ENCODE measurements around the gene MRTFB. TPM values are rescaled to one million over a fixed set of nuclear protein-coding genes. Genes with fewer than 3 reads are reported as not detected.
A peak's percentile ranks its signal among the peaks of the same experiment; 100 is the strongest.

The MRTFB gene
- total and polyA plus RNA-seq, 3 donors from 2014 or later, result 41.4 to 140 (median 91.4) TPM

DNA sequence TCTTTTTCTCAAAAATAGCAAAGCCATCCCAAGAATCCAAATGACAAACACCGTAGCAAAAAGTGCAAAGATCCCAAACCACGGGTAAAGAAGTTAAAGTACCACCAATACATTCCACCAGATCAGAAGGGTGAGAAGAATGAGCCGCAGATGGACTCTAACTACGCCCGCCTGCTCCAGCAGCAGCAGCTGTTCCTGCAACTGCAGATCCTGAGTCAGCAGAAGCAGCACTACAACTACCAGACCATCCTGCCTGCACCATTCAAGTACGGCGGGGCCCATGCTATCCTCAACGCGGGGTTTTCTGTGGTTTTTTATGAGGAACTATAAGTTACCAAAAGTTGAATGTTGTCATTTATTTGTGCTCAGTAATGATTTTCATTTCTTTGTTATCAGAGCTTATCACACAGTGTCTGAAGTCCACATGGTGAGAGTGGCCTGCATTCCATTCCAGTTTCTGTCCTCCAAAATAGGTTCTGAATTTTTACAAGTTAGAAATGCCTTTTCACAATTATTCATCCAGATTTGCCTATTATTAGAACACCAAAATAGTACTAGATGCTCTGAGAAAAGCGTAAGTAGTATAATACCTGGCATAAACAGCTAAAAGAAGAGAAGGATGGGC is 169.2 kb downstream of the MRTFB start:
- no peak overlapping the region for H3K4me3 ChIP-seq
- H3K4me1 ChIP-seq, result peaks cover 11% of the 10 kb centered on the region
- DNase-seq, result peak; percentile 45
- H3K27me3 ChIP-seq, result no peaks in the 10 kb centered on the region
- WGBS, 2 donors, result 53 to 76% methylated on average over 10 of the region's 10 CpGs
- TF ChIP-seq, protein P1, sequence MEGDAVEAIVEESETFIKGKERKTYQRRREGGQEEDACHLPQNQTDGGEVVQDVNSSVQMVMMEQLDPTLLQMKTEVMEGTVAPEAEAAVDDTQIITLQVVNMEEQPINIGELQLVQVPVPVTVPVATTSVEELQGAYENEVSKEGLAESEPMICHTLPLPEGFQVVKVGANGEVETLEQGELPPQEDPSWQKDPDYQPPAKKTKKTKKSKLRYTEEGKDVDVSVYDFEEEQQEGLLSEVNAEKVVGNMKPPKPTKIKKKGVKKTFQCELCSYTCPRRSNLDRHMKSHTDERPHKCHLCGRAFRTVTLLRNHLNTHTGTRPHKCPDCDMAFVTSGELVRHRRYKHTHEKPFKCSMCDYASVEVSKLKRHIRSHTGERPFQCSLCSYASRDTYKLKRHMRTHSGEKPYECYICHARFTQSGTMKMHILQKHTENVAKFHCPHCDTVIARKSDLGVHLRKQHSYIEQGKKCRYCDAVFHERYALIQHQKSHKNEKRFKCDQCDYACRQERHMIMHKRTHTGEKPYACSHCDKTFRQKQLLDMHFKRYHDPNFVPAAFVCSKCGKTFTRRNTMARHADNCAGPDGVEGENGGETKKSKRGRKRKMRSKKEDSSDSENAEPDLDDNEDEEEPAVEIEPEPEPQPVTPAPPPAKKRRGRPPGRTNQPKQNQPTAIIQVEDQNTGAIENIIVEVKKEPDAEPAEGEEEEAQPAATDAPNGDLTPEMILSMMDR (IDR thresholded peaks at IDR 0.05), result no peak
- no peak for TF ChIP-seq POLR2A (IDR thresholded peaks at IDR 0.05)
- H3K9me3 ChIP-seq, result no peaks in the 10 kb centered on the region
- H3K27ac ChIP-seq, result peak overlapping the region in 1 of 2 donors; percentile 48
- no peaks in the 10 kb centered on the region for H3K36me3 ChIP-seq (ENCODE audit: low read depth, missing control alignments)
- intact Hi-C loops (cut with DNase I; ENCODE audit: low total_unique reads), result loop anchor here (10.0 kb wide), 1 partner anchor 316 kb away; the partner anchor contains the start of gene ERCC4

DNA sequence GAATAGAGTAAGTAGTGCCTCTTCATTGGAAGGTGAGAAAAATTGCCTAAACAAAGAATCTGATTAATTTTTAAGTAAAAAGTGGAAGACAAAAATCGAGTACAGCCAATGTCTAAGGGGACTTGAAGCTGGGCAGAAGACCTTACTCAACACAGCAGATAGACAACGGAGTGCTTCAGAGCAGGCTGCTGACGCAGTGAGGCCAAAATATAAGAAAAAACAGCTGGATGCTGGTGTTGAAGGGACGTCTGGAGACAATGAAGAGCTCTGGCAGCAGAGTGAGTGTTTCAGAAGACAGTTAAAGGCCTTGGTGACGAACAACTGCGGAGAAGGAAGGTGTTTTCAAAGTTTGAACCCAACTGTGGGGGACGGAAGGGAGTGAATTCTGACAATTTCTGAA is 169.8 kb downstream of the MRTFB start:
- no peak for DNase-seq
- intact Hi-C loops (cut with DNase I; ENCODE audit: low total_unique reads), result loop anchor here (10.0 kb wide), 1 partner anchor 316 kb away; the partner anchor contains the start of gene ERCC4
- Histone ChIP-seq H3K36me3 (ENCODE audit: low read depth, missing control alignments) (no peaks in the 10 kb centered on the region), H3K4me1 (peaks cover 11% of the 10 kb centered on the region), H3K27me3 (no peaks in the 10 kb centered on the region), H3K27ac (peak overlapping the region; percentile 48 to 53), H3K4me3 (no peak overlapping the region), H3K9me3 (no peaks in the 10 kb centered on the region)
- TF ChIP-seq, protein P1 (IDR thresholded peaks at IDR 0.05), result no peak
- 65 to 75% methylated on average over 7 of the region's 7 CpGs for WGBS, 2 donors

DNA sequence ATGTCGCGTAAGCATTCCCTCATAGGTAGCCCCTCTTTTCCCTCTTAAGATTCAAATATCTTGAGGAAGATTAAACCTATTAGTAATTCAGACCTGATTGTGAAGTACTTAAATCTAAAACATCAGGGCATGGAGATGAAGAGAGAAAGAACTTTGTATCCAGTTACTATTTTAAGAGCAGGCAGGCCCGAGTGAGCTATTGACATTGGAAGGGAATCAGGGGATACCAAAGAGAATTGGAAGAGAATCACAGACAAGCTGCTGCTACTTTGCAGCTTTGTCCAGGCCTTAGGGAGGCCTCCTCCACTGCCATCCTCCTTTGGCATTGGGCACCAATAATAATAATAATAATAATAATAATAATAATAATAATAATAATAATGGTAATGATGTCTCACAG is 170.5 kb downstream of the MRTFB start:
- TF ChIP-seq, protein P1 (IDR thresholded peaks at IDR 0.05), result no peak
- no peak for TF ChIP-seq POLR2A (IDR thresholded peaks at IDR 0.05)
- Histone ChIP-seq H3K9me3 (no peaks in the 10 kb centered on the region), H3K4me1 (peaks cover 11% of the 10 kb centered on the region), H3K4me3 (no peak overlapping the region), H3K27me3 (no peaks in the 10 kb centered on the region), H3K36me3 (ENCODE audit: low read depth, missing control alignments) (no peaks in the 10 kb centered on the region), H3K27ac (no peak overlapping the region)
- intact Hi-C loops (cut with DNase I; ENCODE audit: low total_unique reads), result loop anchor here (10.0 kb wide), 1 partner anchor 317 kb away; the partner anchor contains the start of gene ERCC4
- 69 to 73% methylated on average over 3 of the region's 3 CpGs for WGBS, 2 donors
- no peak for DNase-seq

DNA sequence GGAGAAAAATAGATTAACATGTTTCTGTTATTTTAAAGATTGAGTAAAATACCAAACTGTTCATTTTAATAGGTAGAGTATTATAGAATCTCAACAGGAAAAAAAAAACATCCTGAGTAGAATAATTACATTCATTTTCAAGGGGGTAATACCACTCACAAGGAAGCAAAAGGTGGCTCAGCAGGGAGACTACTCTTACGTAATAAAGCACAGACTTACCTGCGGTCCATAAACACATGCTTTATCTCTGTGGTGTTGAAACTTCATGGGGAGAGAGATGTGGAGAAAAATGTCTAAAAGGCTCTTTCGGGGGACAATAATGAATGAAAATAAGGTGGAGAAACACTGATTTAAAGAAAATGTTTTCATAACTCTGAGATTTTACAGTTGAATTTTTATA is 171.7 kb downstream of the MRTFB start:
- no peak overlapping the region for H3K4me3 ChIP-seq
- no peak overlapping the region for H3K27ac ChIP-seq
- H3K9me3 ChIP-seq, result no peaks in the 10 kb centered on the region
- TF ChIP-seq, protein P1 (IDR thresholded peaks at IDR 0.05), result no peak
- no peak for TF ChIP-seq POLR2A (IDR thresholded peaks at IDR 0.05)
- 94 to 96% methylated on average over 3 of the region's 3 CpGs for WGBS, 2 donors
- H3K36me3 ChIP-seq (ENCODE audit: low read depth, missing control alignments), result no peaks in the 10 kb centered on the region
- no peaks in the 10 kb centered on the region for H3K27me3 ChIP-seq
- H3K4me1 ChIP-seq, result peaks cover 11% of the 10 kb centered on the region
- DNase-seq, result no peak
- intact Hi-C loops (cut with DNase I; ENCODE audit: low total_unique reads), result loop anchor here (10.0 kb wide), 1 partner anchor 318 kb away; the partner anchor contains the start of gene ERCC4

Data from testis (tissue), 3 donors.